Activated naive CD4-positive, alpha-beta T cell treated with anti-CD3 and anti-CD28 coated beads, Interleukin-2, amount 50 U/mL, for 16 hours (primary cell): ENCODE data around the gene KNL1.
"Not testable (repeated sequence)": the region's sequence is repeated elsewhere in the genome, so short reads cannot be mapped to it uniquely, and the experiment has no call there.

Source experiments
- DNase-seq: peaks from one replicate; pipeline ENCODE4 v3.0.0-alpha.2; 2020

The KNL1 gene

GRCh38 chr15:40582726-40583246 is 11.3 kb upstream of the KNL1 start:
- DNase-seq: no peak

GRCh38 chr15:40584191-40584590 is 9.9 kb upstream of the KNL1 start:
- DNase-seq: no peak

GRCh38 chr15:40590667-40591050 is 3.4 kb upstream of the KNL1 start:
- no peak for DNase-seq

GRCh38 chr15:40591389-40591788 is 2.7 kb upstream of the KNL1 start:
- no peak for DNase-seq

- DNase-seq: no peak
Observed at GRCh38 chr15:40593165-40593564, 884 bp upstream of the KNL1 start.

GRCh38 chr15:40594429-40594836 is 384 bp downstream of the KNL1 start:
- no peak for DNase-seq

- DNase-seq: no peak
Observed at GRCh38 chr15:40595219-40595618, 1.2 kb downstream of the KNL1 start.

- DNase-seq: no peak
Observed at GRCh38 chr15:40595773-40596172, 1.7 kb downstream of the KNL1 start.

GRCh38 chr15:40597024-40597423 is 3.0 kb downstream of the KNL1 start:
- DNase-seq: no peak

- no peak for DNase-seq
Observed at GRCh38 chr15:40598126-40598525, 4.1 kb downstream of the KNL1 start.

- DNase-seq: no peak
Observed at GRCh38 chr15:40598672-40599071, 4.6 kb downstream of the KNL1 start.

- DNase-seq: no peak
Observed at GRCh38 chr15:40600956-40601355, 6.9 kb downstream of the KNL1 start.

- DNase-seq: no peak
Observed at GRCh38 chr15:40603935-40604334, 9.9 kb downstream of the KNL1 start.

- no peak for DNase-seq
Observed at GRCh38 chr15:40613080-40613479, 19.0 kb downstream of the KNL1 start.

GRCh38 chr15:40618023-40618422 is 24.0 kb downstream of the KNL1 start:
- no peak for DNase-seq

GRCh38 chr15:40618906-40619305 is 24.9 kb downstream of the KNL1 start:
- DNase-seq: no peak

- no peak for DNase-seq
Observed at GRCh38 chr15:40623361-40623760, 29.3 kb downstream of the KNL1 start.

- DNase-seq: no peak
Observed at GRCh38 chr15:40630313-40630712, 36.3 kb downstream of the KNL1 start.

GRCh38 chr15:40633178-40633577 is 39.1 kb downstream of the KNL1 start:
- DNase-seq: no peak

GRCh38 chr15:40637221-40637745 is 43.2 kb downstream of the KNL1 start:
- DNase-seq: no peak

GRCh38 chr15:40639677-40640076 is 45.6 kb downstream of the KNL1 start:
- no peak for DNase-seq

- DNase-seq: no peak
Observed at GRCh38 chr15:40647523-40647922, 53.5 kb downstream of the KNL1 start.

- no peak for DNase-seq
Observed at GRCh38 chr15:40650479-40650878, 56.4 kb downstream of the KNL1 start.

GRCh38 chr15:40660686-40661085 is 66.6 kb downstream of the KNL1 start:
- DNase-seq: no peak

GRCh38 chr15:40664909-40665308 is 70.9 kb downstream of the KNL1 start:
- DNase-seq: no peak

- DNase-seq: not testable (repeated sequence)
Observed at GRCh38 chr15:40676290-40676689, 82.2 kb downstream of the KNL1 start.
